Mesothelial cell of epicardium (in vitro differentiated cells): ENCODE results near the gene C6orf62. TPM values are rescaled to one million over a fixed set of nuclear protein-coding genes. Genes with fewer than 3 reads are reported as not detected.
"Not testable (repeated sequence)": the region's sequence is repeated elsewhere in the genome, so short reads cannot be mapped to it uniquely, and the experiment has no call there.

ENCODE experiments used
- DNase-seq, 2 experiments: peaks; one replicate each; pipeline ENCODE4 v3.0.0; 2021; ENCODE audit warnings: low spot score in 2 of 2; ENCODE audit not compliant: unreplicated experiment in 2 of 2
- H3K27ac Mint-ChIP-seq: 2 replicates; pipeline ENCODE4 v1.8.0; 2021; ENCODE audit warnings: mixed read lengths
- H3K27me3 Mint-ChIP-seq: 2 replicates; pipeline ENCODE4 v1.8.0; 2021; ENCODE audit warnings: low read depth, mixed read lengths
- H3K36me3 Mint-ChIP-seq: 2 replicates; pipeline ENCODE4 v1.8.0; 2021; ENCODE audit warnings: mixed read lengths
- H3K4me1 Mint-ChIP-seq: 2 replicates; pipeline ENCODE4 v1.8.0; 2021; ENCODE audit warnings: mixed read lengths
- H3K4me3 Mint-ChIP-seq: 2 replicates; pipeline ENCODE4 v1.8.0; 2021; ENCODE audit warnings: mild to moderate bottlenecking, moderate library complexity, mixed read lengths
- H3K9me3 Mint-ChIP-seq: 2 replicates; pipeline ENCODE4 v1.8.0; 2021; ENCODE audit warnings: mixed read lengths
- total RNA-seq: library from RNA; stranded (reverse); gene quantifications from 3 replicates; pipeline ENCODE4 v1.2.1, GENCODE V29; 2021
- TF ChIP-seq, protein P1 (sequence below): fragments of 200-600 bp; sonication (generic); IDR thresholded peaks from one replicate; pipeline ENCODE4 v1.5.0; 2021; ENCODE audit warnings: antibody characterized with exemption; ENCODE audit not compliant: unreplicated experiment

The C6orf62 gene
- total RNA-seq, 1 donor from 2014 or later = 61.9 TPM

DNA sequence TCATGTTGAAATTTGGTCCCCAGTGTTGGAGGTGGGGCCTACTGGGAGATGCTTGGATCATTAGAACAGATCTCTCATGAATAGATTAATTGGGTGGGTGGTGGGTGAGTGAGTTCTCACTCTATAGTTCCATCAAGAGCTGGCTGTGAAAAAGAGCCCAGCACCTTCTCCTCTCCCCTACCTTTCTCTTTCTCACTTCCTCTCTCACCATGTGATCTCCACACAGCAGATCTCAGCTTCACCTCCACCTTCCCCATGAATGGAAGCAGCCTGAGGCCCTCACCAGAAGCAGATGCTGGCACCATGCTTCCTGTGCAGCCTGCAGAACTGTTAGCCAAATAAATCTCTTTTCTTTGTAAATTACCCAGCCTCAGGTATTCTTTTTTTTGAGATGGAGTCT is 42.9 kb upstream of the C6orf62 start:
- Mint-ChIP-seq H3K27ac (no peak overlapping the region), H3K27me3 (no peaks in the 10 kb centered on the region), H3K36me3 (no peaks in the 10 kb centered on the region), H3K4me1 (peaks cover 4% of the 10 kb centered on the region), H3K9me3 (no peaks in the 10 kb centered on the region), H3K4me3 (no peak overlapping the region)
- TF ChIP-seq, protein P1, sequence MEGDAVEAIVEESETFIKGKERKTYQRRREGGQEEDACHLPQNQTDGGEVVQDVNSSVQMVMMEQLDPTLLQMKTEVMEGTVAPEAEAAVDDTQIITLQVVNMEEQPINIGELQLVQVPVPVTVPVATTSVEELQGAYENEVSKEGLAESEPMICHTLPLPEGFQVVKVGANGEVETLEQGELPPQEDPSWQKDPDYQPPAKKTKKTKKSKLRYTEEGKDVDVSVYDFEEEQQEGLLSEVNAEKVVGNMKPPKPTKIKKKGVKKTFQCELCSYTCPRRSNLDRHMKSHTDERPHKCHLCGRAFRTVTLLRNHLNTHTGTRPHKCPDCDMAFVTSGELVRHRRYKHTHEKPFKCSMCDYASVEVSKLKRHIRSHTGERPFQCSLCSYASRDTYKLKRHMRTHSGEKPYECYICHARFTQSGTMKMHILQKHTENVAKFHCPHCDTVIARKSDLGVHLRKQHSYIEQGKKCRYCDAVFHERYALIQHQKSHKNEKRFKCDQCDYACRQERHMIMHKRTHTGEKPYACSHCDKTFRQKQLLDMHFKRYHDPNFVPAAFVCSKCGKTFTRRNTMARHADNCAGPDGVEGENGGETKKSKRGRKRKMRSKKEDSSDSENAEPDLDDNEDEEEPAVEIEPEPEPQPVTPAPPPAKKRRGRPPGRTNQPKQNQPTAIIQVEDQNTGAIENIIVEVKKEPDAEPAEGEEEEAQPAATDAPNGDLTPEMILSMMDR = no peak
- no peak for DNase-seq

- Mint-ChIP-seq H3K36me3 (no peaks in the 10 kb centered on the region), H3K27me3 (no peaks in the 10 kb centered on the region), H3K4me1 (peaks cover 4% of the 10 kb centered on the region), H3K4me3 (no peak overlapping the region), H3K27ac (no peak overlapping the region), H3K9me3 (no peaks in the 10 kb centered on the region)
- TF ChIP-seq, protein P1 = no peak
- no peak for DNase-seq
These were observed 42.4 kb upstream of the C6orf62 start for GRCh38 chr6:24761193-24761835.

- Mint-ChIP-seq H3K4me3 (no peak overlapping the region), H3K27ac (no peak overlapping the region), H3K9me3 (no peaks in the 10 kb centered on the region), H3K4me1 (peaks cover 4% of the 10 kb centered on the region), H3K36me3 (no peaks in the 10 kb centered on the region), H3K27me3 (no peaks in the 10 kb centered on the region)
- DNase-seq = no peak
- TF ChIP-seq, protein P1 = no peak
These were observed 41.3 kb upstream of the C6orf62 start for GRCh38 chr6:24760210-24760609.

DNA sequence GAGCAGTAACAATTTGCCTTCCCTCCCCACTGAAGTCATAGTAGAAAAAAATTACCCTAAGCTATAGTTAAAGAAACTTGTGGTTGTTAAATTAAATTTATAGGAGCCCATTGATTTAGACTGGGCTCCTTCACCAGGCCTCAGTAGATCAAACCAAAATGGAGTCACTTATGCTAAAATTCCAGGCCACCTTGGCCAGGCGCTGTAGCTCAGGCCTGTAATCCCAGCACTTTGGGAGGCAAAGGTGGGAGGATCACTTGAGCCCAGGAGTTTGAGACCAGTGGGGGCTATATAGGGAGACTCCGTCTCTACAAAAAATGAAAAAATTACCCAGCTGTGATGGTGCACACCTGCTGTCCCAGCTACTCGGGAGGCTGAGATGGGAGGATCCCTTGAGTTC is 40.8 kb upstream of the C6orf62 start:
- Mint-ChIP-seq H3K27me3 (no peaks in the 10 kb centered on the region), H3K4me3 (no peak overlapping the region), H3K36me3 (no peaks in the 10 kb centered on the region), H3K9me3 (no peaks in the 10 kb centered on the region), H3K4me1 (peaks cover 4% of the 10 kb centered on the region), H3K27ac (no peak overlapping the region)
- no peak for DNase-seq
- TF ChIP-seq, protein P1 = no peak

DNA sequence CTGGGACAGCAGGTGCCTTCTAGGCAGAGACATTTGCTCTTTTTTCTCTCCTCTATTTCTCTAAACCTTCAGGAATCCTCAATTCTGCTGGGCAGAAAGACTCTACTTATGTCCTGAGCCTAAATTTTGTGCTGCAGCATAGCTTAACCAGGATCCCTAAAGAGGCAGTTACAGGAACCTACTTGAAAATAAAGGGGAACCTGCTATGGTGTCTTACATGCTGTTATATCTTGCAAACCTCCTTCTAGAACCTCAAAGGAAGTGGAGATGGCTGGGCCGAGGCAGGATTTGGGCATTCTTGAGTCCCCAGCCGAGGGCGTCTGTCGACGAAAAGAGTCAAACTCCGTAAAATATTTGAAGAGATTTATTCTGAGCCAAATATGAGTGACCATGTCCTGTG is 38.7 kb upstream of the C6orf62 start:
- Mint-ChIP-seq H3K36me3 (no peaks in the 10 kb centered on the region), H3K27ac (no peak overlapping the region), H3K9me3 (peaks cover 12% of the 10 kb centered on the region), H3K4me3 (no peak overlapping the region), H3K4me1 (no peaks in the 10 kb centered on the region), H3K27me3 (no peaks in the 10 kb centered on the region)
- TF ChIP-seq, protein P1 = no peak
- DNase-seq = no peak

DNA sequence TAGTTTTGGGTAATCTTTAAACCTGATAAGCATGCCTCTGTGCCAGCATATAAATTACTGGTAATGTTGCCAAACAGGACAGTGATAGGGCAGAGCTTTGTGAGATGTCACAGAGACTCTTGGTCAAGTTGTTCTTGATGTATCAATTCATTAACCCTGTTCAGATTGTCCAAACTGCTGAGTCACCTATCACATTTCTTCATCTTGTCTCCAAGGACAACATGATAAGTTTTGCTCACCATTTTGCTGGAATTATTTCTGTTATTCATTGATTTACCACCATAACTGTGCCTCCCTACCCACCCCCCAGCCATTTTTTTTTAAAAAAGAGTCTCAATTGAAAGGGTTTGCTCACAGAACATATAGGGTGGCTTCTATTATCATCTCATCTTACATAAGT is 36.3 kb upstream of the C6orf62 start:
- Mint-ChIP-seq H3K4me3 (no peak overlapping the region), H3K27ac (no peak overlapping the region), H3K36me3 (no peaks in the 10 kb centered on the region), H3K9me3 (peaks cover 12% of the 10 kb centered on the region), H3K4me1 (no peaks in the 10 kb centered on the region), H3K27me3 (no peaks in the 10 kb centered on the region)
- no peak for DNase-seq
- TF ChIP-seq, protein P1 = no peak

GRCh38 chr6:24754378-24754777 is 35.4 kb upstream of the C6orf62 start:
- not testable (repeated sequence) for H3K36me3 Mint-ChIP-seq, H3K4me3 Mint-ChIP-seq, DNase-seq, H3K27ac Mint-ChIP-seq, H3K4me1 Mint-ChIP-seq, H3K27me3 Mint-ChIP-seq
- H3K9me3 Mint-ChIP-seq = peaks cover 12% of the 10 kb centered on the region
